Measurements from ENCODE around the gene MIA. TPM values are rescaled to one million over a fixed set of nuclear protein-coding genes. Genes with fewer than 3 reads are reported as not detected.
A peak's percentile ranks its signal among the peaks of the same experiment; 100 is the strongest.
"Not testable (repeated sequence)": the region's sequence is repeated elsewhere in the genome, so short reads cannot be mapped to it uniquely, and the experiment has no call there.

Gene MIA
- total and polyA plus RNA-seq, 2 donors = 2.9 to 11.8 TPM

DNA sequence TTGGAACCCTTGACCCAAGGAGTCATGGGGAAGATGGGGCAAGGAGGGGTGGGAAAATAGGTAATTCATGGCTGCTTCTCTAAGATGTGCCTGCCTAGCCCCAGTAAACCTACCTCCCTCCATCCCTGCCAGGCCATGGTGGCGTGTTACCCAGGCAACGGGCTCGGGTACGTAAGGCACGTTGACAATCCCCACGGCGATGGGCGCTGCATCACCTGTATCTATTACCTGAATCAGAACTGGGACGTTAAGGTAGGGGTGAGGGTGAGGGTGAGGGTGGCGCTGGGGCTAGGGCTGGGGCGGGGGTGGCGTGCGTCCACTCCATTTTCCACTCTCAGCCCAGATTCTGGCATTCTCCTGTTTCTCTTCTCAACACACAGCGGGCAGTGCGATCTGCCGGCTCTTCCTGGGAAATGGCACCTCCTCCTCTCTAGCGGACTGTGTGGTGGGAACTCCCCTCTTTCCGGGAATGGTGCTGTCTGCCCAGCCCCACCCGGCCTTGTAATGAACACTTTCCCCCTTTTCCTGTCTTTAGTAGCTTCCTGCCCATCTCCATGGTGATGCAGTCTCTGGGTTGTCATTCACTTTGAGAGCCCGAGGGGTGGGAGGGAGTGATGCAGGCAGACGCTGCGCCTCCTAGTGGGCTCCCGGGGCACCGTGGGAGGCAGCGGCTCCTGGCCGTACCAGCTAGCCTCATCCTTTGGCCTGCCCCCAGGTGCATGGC lies 31.3 kb downstream of the MIA start:
- Histone ChIP-seq H3K4me3 (ENCODE audit: low read depth, low read length) (no peak overlapping the region), H3K4me1 (ENCODE audit: insufficient read depth) (no peaks in the 10 kb centered on the region), H3K36me3 (ENCODE audit: insufficient read depth) (no peaks in the 10 kb centered on the region), H3K27ac (ENCODE audit: low read depth) (no peak overlapping the region)
- peak; percentile 87 for DNase-seq (ENCODE audit: extremely low spot score)
- WGBS = 22% methylated on average over 26 of the region's 26 CpGs

DNA sequence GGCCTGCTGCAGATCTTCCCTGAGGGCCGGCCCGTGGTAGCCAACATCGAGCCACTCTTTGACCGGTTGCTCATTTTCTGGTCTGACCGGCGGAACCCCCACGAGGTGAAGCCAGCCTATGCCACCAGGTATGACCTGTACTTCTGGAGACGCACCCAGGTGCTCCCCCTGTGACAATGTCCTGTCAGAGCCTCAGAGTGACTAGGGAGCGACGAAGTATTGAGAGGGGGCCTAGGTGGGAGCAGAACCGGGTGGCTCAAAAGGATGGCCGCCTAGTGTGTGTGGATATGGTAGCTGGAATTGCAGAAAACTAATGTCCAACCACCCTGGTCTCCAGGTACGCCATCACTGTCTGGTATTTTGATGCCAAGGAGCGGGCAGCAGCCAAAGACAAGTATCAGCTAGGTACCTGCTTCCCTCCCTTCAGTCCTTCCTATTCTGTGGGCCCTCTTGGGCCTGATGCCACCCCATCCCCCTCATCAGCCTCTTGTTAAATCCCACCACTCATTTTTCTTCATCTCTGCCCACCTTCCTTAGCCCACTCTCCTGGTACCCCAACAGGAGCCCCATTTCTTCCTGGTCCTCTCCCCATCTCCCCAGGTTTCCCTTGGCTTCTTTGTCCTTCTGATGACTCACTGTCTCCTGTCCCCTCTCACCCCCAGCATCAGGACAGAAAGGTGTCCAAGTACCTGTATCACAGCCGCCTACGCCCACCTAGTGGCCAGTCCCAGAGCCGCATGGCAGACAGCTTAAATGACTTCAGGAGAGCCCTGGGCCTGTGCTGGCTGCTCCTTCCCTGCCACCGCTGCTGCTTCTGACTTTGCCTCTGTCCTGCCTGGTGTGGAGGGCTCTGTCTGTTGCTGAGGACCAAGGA lies 32.1 kb downstream of the MIA start:
- Histone ChIP-seq H3K4me3 (ENCODE audit: low read depth, low read length) (no peak overlapping the region), H3K36me3 (ENCODE audit: insufficient read depth) (no peaks in the 10 kb centered on the region), H3K27ac (ENCODE audit: low read depth) (no peak overlapping the region), H3K4me1 (ENCODE audit: insufficient read depth) (no peaks in the 10 kb centered on the region)
- WGBS = 69% methylated on average over 18 of the region's 18 CpGs
- DNase-seq (ENCODE audit: extremely low spot score) = no peak

DNA sequence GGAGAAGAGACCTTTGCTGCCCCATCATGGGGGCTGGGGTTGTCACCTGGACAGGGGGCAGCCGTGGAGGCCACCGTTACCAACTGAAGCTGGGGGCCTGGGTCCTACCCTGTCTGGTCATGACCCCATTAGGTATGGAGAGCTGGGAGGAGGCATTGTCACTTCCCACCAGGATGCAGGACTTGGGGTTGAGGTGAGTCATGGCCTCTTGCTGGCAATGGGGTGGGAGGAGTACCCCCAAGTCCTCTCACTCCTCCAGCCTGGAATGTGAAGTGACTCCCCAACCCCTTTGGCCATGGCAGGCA lies 32.7 kb downstream of the MIA start:
- H3K27ac ChIP-seq (ENCODE audit: low read depth) = no peak overlapping the region
- 77% methylated on average over 2 of the region's 2 CpGs for WGBS

DNA sequence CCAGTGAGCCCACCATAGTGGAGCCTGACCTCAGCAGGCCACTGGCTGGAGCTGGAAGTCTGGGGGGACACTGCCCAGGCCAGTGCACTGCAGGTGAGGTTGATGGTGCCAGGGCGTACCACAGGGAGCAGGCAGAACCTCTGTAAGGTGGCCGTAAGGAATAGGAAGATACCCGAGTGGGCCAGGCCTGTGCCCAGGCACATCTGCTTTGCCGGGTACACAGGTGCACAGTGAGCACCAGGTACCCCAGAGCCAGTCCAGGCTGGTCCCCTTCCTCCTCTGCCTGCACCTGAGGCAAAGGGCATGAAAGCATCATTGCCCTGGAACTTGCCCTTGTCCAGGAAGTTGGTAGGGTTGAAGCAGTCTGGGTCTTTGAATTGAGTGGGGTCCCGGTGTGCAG lies 33.2 kb downstream of the MIA start:
- no peak overlapping the region for H3K4me3 ChIP-seq (ENCODE audit: low read depth, low read length)
- no peaks in the 10 kb centered on the region for H3K4me1 ChIP-seq (ENCODE audit: insufficient read depth)
- H3K36me3 ChIP-seq (ENCODE audit: insufficient read depth) = no peaks in the 10 kb centered on the region
- DNase-seq (ENCODE audit: extremely low spot score) = no peak
- H3K27ac ChIP-seq (ENCODE audit: low read depth) = no peak overlapping the region
- 90% methylated on average over 5 of the region's 5 CpGs for WGBS

More for the DNA sequence above, 32.7 kb downstream of the MIA start:
- H3K4me1 ChIP-seq (ENCODE audit: insufficient read depth) = no peaks in the 10 kb centered on the region
- no peak overlapping the region for H3K4me3 ChIP-seq (ENCODE audit: low read depth, low read length)
- no peak for DNase-seq (ENCODE audit: extremely low spot score)
- H3K36me3 ChIP-seq (ENCODE audit: insufficient read depth) = no peaks in the 10 kb centered on the region

DNA sequence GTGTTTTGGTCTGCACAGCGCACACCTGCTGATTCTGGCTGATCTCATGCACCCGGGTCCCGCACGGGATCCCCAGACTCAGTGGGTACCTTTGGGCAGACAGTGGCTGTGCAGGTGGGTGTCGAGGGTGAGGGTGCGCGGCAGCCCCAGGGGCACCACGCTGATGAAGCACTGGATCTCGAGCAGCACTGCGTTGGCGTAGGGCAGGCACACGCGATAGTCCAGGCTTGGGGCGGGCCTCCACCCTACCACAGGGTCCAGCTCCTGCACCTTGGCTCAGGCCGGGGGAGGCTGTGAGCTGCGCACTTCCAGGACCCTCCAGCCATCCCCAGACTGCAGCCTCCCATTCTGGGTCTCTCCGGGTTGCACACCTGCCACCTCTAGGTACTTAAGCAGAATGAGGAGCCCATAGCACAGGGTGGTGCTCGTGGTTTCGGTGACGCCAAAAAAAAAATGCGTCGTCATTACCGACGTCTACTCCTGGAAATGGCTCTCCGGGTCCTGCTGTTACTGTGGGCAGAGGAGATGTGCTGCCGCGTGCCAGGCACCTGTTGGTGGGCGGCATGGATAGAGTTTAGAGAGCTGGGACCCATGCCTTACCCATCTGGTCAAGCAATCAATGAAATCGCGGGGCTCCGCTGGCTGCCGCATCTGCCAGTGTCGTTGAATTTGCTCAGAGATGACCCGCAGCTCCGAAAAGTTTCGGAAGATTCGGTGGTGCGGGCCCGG lies 34.2 kb downstream of the MIA start:
- H3K27ac ChIP-seq (ENCODE audit: low read depth) = no peak overlapping the region
- 90% methylated on average over 39 of the region's 39 CpGs for WGBS
- H3K36me3 ChIP-seq (ENCODE audit: insufficient read depth) = no peaks in the 10 kb centered on the region
- no peak overlapping the region for H3K4me3 ChIP-seq (ENCODE audit: low read depth, low read length)
- no peak for DNase-seq (ENCODE audit: extremely low spot score)
- H3K4me1 ChIP-seq (ENCODE audit: insufficient read depth) = no peaks in the 10 kb centered on the region

DNA sequence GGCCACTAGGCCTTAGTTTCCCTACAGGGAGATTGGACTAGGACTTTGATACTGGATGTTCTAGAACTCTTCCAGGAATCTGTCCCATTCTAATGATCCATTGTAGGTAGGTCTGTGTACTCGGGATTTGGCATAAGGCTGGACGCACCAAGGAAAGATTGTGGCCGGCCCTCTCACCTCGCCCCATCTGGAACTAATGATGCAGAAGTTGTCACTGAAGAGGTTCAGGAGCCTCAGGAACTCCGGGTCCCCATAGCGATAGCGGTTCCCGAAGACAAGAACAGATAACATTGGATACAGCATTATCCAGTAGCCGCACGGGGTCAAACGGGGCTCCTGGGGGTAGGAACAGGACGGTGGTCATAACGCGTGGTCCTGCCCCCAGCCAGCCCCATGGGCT lies 34.8 kb downstream of the MIA start:
- Histone ChIP-seq H3K4me3 (ENCODE audit: low read depth, low read length) (peak overlapping the region; percentile 17), H3K36me3 (ENCODE audit: insufficient read depth) (no peaks in the 10 kb centered on the region), H3K4me1 (ENCODE audit: insufficient read depth) (no peaks in the 10 kb centered on the region), H3K27ac (ENCODE audit: low read depth) (no peak overlapping the region)
- no peak for DNase-seq (ENCODE audit: extremely low spot score)
- 41% methylated on average over 13 of the region's 14 CpGs for WGBS

DNA sequence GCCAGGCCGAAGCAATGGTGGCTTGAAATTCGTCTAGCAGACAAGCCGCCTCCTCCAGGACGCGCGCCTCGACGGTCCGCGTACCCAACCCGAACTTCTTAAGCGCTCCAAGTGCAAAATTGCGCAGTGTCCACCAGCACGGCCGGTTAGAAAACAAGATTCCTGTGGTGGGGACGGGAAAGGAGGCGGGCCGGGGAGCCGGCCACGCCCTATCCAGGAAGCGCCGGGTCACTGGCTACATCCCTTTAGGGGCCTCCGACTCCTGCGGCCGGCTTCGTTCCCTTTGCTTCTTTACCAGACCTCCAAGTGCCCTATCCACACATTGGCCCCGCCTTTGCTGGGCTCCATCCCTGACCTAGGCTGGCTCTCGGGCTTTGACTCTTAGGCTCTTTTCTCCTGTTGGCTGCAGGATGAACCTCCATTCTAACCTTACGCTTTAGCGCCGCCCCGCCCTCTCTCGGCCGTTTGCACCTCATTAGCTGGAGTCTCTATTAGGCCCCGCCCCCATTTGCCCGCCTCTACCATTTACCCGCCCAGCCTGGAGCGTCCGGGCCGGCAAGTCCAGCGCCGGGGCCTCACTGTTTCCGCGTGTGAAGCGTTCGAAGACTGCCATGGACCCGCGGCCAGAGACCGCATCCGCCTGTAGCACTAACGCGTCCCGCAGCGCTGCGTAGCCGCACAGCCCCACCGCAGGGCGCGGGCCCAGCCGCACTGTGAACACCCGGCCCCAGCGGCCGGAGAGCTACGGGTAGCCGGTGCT lies 35.5 kb downstream of the MIA start:
- H3K4me1 ChIP-seq (ENCODE audit: insufficient read depth); DNase-seq (ENCODE audit: extremely low spot score); H3K36me3 ChIP-seq (ENCODE audit: insufficient read depth): not testable (repeated sequence)
- WGBS = 1% methylated on average over 58 of the region's 65 CpGs
- Histone ChIP-seq H3K27ac (ENCODE audit: low read depth) (peak overlapping the region; percentile 46), H3K4me3 (ENCODE audit: low read depth, low read length) (peak overlapping the region; percentile 17)

DNA sequence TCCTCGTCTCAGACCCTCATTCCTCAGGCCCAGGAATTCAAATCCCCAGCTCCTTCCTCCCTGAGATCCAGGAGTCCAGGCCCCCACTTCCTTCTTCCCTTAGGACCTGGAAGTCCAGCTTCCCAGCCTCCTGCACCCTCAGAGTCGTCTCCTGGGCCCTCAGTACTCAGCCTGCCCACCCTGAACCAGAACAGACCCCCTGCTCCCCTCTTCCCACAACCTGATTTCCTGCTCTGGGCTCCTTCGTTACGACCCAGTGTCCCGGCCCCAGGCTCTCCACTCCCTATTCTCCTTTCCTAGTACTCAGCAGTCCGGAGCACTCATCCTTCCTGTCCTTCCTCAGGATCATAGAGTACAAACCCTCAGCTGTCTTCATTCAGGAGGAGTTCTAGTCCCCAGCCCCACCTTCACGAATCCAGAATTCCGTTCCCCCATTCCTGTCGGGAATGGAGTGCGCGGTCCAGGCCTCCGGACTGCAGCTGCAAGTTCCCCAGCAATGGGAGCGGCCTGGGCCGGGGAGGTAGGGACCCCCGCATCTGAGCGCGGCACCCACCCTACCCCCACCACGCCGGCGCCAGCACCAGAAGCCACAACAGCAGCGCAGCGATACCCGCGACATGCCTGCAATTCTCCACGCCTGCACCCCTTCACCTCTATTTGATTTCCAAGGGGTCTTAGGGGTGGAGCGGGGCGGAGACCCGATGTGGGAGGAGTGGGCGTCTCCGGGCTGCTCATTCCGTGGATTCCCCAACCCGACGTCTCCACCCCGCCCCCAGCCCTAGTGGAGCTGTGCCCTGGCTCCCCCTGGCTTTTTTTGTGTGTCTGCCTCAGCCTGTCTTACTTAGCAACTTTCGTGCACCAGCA lies 36.4 kb downstream of the MIA start:
- Histone ChIP-seq H3K27ac (ENCODE audit: low read depth) (no peak overlapping the region), H3K4me1 (ENCODE audit: insufficient read depth) (no peaks in the 10 kb centered on the region), H3K4me3 (ENCODE audit: low read depth, low read length) (no peak overlapping the region), H3K36me3 (ENCODE audit: insufficient read depth) (no peaks in the 10 kb centered on the region)
- WGBS = 21% methylated on average over 35 of the region's 35 CpGs
- no peak for DNase-seq (ENCODE audit: extremely low spot score)

DNA sequence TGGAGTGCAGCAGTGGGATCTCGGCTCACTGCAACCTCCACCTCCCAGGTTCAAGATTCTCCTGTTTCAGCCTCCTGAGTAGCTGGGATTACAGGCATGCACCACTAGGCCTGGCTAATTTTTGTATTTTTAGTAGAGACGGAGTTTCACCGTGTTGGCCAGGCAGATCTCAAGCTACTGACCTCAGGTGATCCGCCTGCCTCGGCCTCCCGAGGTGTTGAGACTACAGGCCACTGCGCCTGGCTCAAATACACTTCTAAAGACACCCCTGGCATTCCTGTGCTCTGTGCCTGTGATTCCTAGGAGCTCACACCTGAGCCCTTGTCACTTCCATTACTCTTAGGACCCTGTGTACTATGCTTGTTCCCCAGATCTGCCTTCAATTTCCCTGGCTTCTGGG lies 37.2 kb downstream of the MIA start:
- H3K4me3 ChIP-seq (ENCODE audit: low read depth, low read length); H3K4me1 ChIP-seq (ENCODE audit: insufficient read depth); H3K36me3 ChIP-seq (ENCODE audit: insufficient read depth); H3K27ac ChIP-seq (ENCODE audit: low read depth); DNase-seq (ENCODE audit: extremely low spot score): not testable (repeated sequence)
- 83% methylated on average over 7 of the region's 7 CpGs for WGBS

DNA sequence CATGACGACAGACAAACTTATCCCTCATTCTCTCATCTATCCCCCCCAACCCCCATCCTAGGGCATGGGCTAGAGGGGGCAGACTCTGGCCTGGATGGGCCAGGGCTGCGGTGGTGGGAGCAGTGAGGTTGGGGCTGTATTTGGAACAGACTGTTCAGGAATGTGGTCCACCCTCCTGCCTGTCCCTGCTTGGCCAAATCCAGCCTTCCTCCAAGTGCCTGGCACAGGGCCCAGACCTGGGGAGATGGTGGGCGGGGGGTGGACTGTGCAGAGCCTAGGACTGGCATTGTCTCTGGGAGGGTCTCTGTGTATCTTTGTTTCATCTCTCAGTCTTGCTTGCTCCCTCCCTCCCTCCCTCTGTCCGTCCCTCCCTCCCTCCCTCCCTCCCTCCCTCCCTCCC lies 37.9 kb downstream of the MIA start:
- Histone ChIP-seq H3K27ac (ENCODE audit: low read depth) (no peak overlapping the region), H3K4me3 (ENCODE audit: low read depth, low read length) (no peak overlapping the region), H3K4me1 (ENCODE audit: insufficient read depth) (no peaks in the 10 kb centered on the region), H3K36me3 (ENCODE audit: insufficient read depth) (no peaks in the 10 kb centered on the region)
- no peak for DNase-seq (ENCODE audit: extremely low spot score)
- WGBS = 12% methylated on average over 4 of the region's 4 CpGs

DNA sequence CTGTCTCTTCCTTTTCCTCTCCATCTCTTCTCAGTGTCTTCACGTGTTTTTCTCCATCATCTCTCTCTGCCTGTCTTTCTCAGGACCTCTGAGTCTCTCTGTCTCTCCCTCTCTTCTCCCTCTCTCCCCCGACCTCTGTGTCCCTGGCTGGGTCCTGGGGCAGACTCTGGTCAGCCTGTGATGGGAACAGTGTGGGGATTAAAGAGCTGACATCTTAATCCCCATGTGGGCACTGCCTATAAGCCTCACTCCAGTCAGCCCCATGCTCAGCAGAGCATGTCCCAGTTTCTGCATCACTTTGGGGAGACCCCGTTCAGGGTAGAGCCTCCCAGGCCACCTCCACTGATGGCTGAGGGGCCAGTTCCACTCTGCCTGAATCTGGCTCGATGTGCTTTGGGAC lies 39.9 kb downstream of the MIA start:
- Histone ChIP-seq H3K4me3 (ENCODE audit: low read depth, low read length) (no peak overlapping the region), H3K36me3 (ENCODE audit: insufficient read depth) (no peaks in the 10 kb centered on the region), H3K27ac (ENCODE audit: low read depth) (no peak overlapping the region), H3K4me1 (ENCODE audit: insufficient read depth) (peaks cover 2% of the 10 kb centered on the region)
- no peak for DNase-seq (ENCODE audit: extremely low spot score)
- 54% methylated on average over 4 of the region's 4 CpGs for WGBS

DNA sequence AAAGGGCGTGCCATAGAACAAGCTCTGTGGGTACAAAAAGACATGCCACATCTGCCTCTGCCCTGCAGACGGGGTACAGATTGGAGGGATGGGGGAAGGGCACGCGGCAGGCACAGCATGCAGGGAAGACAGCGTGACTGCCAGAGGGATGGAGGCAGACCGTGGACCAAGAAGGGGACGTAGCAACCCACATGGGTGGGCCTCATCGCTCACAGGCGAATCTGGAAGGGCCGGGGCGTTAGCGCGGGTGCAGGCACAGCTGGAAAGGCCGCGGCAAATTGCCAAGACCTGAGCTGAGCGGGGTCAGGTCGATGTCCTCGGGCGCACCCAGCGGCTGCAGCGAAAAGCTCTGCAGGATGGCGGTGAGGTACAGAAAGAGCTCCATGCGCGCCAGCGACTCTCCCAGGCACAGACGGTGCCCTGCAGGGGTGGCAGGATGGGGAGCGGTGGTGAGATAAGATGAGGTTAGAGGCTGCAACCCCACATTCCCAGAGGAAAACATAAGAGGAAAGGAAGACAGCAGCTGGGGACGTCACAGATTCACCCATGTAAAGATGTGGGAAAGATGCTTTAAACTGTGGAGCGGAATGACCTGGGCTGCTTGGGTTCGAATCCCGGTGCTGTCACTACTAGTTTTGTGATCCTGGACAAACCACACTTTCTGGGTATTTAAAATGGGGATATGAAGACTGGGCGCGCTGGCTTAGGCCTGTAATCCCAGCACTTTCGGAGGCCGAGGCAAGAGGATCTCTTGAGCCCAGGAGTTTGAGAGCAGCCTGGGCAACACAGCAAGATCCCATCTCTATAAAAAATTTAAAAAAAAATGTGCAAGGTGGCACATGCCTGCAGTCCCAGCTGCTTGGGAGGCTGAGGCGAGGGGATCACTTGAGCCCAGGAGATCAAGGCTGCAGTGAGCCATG lies 43.4 kb downstream of the MIA start:
- DNase-seq (ENCODE audit: extremely low spot score); H3K27ac ChIP-seq (ENCODE audit: low read depth): not testable (repeated sequence)

More for the DNA sequence above, 43.4 kb downstream of the MIA start:
- 24% methylated on average over 36 of the region's 36 CpGs for WGBS
- H3K4me1 ChIP-seq (ENCODE audit: insufficient read depth); H3K36me3 ChIP-seq (ENCODE audit: insufficient read depth); H3K4me3 ChIP-seq (ENCODE audit: low read depth, low read length): not testable (repeated sequence)
